Fibroblast of lung (primary cell): ENCODE measurements around the gene COG5. TPM values are rescaled to one million over a fixed set of nuclear protein-coding genes. Genes with fewer than 3 reads are reported as not detected.

ENCODE experiments used
- DNase-seq, 2 donors: peaks; one replicate each; pipeline versions ENCODE4 v3.0.0 to v3.0.0-alpha.2; 2010; ENCODE audit warnings: low read depth in 2 of 2
- H2AFZ ChIP-seq: 2 replicates; pipeline ENCODE4 v1.5.1; 2012; ENCODE audit warnings: low read length, control low read depth, inconsistent platforms
- H3K27ac ChIP-seq: 2 replicates; pipeline ENCODE4 v1.5.1; 2011; ENCODE audit warnings: low read length, control low read depth; ENCODE audit not compliant: insufficient read depth
- H3K27me3 ChIP-seq: 2 replicates; pipeline ENCODE4 v1.5.1; 2011; ENCODE audit warnings: mild to moderate bottlenecking, low read length; ENCODE audit not compliant: control insufficient read depth, insufficient read depth
- H3K36me3 ChIP-seq: 2 replicates; pipeline ENCODE4 v1.5.1; 2011; ENCODE audit warnings: low read length; ENCODE audit not compliant: control insufficient read depth, insufficient read depth
- H3K4me1 ChIP-seq: 2 replicates; pipeline ENCODE4 v1.5.1; 2011; ENCODE audit warnings: low read length; ENCODE audit not compliant: control insufficient read depth, insufficient read depth; ENCODE audit errors: extremely low read depth
- H3K4me2 ChIP-seq: 2 replicates; pipeline ENCODE4 v1.5.1; 2011; ENCODE audit warnings: low read length, control low read depth; ENCODE audit not compliant: insufficient read depth; ENCODE audit errors: extremely low read depth
- H3K4me3 ChIP-seq, 4 experiments: fragments of 200-600 bp in 1 of 4; sonication (generic) in 1 of 4; replicated peaks in 1 of 4; 2 replicates each; pipeline ENCODE4 v1.5.1; 2011 to 2016; ENCODE audit warnings: low read length in 4 of 4, low read depth in 3 of 4, mild to moderate bottlenecking in 3 of 4, control low read depth in 2 of 4, inconsistent platforms in 1 of 4, mixed read lengths in 1 of 4; ENCODE audit not compliant: insufficient read depth in 1 of 4; ENCODE audit errors: control extremely low read depth in 1 of 4
- H3K79me2 ChIP-seq: 2 replicates; pipeline ENCODE4 v1.5.1; 2012; ENCODE audit warnings: mild to moderate bottlenecking, low read length, inconsistent platforms; ENCODE audit not compliant: control insufficient read depth, insufficient read depth
- H3K9ac ChIP-seq: 2 replicates; pipeline ENCODE4 v1.5.1; 2011; ENCODE audit warnings: mild to moderate bottlenecking, low read length, control low read depth; ENCODE audit not compliant: insufficient read depth
- H3K9me3 ChIP-seq: 2 replicates; pipeline ENCODE4 v1.5.1; 2012; ENCODE audit warnings: low read depth, low read length; ENCODE audit not compliant: control insufficient read depth, insufficient read depth
- H4K20me1 ChIP-seq: 2 replicates; pipeline ENCODE4 v1.5.1; 2011; ENCODE audit warnings: low read length; ENCODE audit not compliant: control insufficient read depth, insufficient read depth; ENCODE audit errors: extremely low read depth
- EZH2 ChIP-seq: IDR thresholded peaks from 2 replicates; pipeline ENCODE4 v1.5.1; 2012; ENCODE audit warnings: low read length, control low read depth, mild to moderate bottlenecking; ENCODE audit errors: missing control alignments
- polyA plus RNA-seq, 2 donors: library from polyadenylated mRNA; depleted of rRNA in 1 of 2; stranded (reverse) in 1 of 2; unstranded in 1 of 2; fragments of >200 nt; gene quantifications; 2 replicates each; pipeline ENCODE4 v1.2.1, GENCODE V29; 2011 to 2012; ENCODE audit warnings: missing spikeins in 1 of 2
- total RNA-seq: library from RNA; depleted of rRNA; stranded (reverse); fragments of >200 nt; gene quantifications from 2 replicates; pipeline ENCODE4 v1.2.1, GENCODE V29; 2014
- TF ChIP-seq, protein P1 (sequence below), 2 donors: IDR thresholded peaks in 1 of 2; conservative IDR thresholded peaks in 1 of 2; 1 replicate in 1 of 2; 2 replicates in 1 of 2; pipeline ENCODE4 v1.5.1; 2011 to 2012; ENCODE audit warnings: low read length in 2 of 2, control low read depth in 1 of 2, inconsistent platforms in 1 of 2, low read depth in 1 of 2, mild to moderate bottlenecking in 1 of 2

Gene COG5
- total and polyA plus RNA-seq, 2 donors (not counting 1 experiment from before 2014, with no cell fraction given), result 34.5 to 40.3 TPM

DNA sequence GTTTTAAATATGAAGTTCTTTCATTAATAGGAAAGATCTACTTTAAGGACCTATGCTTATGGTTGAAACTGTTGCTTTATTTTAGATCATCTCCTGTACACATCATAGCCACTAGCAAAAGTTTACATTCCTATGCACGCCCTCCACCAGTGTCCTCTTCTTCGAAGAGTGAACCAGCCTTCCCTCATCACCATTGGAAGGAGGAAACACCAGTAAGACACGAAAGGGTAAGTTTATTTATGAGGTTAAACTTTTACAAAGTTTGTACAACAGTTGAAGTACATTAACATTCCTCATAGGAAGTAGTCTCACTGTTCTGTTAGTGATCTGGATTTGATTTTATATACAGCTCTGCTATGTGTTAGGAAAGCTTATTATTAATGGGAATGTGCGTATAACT lies 378.0 kb downstream of the COG5 start:
- Histone ChIP-seq H3K36me3 (peaks cover 4% of the 10 kb centered on the region), H3K4me2 (no peak overlapping the region), H3K79me2 (no peaks in the 10 kb centered on the region), H3K9me3 (no peaks in the 10 kb centered on the region), H3K4me1 (no peaks in the 10 kb centered on the region), H3K27me3 (no peaks in the 10 kb centered on the region), H3K9ac (no peak overlapping the region), H4K20me1 (peaks cover 2% of the 10 kb centered on the region), H2AFZ (no peak overlapping the region), H3K4me3 (no peak overlapping the region), H3K27ac (peak overlapping the region; percentile 8)
- no peak for DNase-seq
- TF ChIP-seq EZH2, result no peak
- TF ChIP-seq, protein P1, sequence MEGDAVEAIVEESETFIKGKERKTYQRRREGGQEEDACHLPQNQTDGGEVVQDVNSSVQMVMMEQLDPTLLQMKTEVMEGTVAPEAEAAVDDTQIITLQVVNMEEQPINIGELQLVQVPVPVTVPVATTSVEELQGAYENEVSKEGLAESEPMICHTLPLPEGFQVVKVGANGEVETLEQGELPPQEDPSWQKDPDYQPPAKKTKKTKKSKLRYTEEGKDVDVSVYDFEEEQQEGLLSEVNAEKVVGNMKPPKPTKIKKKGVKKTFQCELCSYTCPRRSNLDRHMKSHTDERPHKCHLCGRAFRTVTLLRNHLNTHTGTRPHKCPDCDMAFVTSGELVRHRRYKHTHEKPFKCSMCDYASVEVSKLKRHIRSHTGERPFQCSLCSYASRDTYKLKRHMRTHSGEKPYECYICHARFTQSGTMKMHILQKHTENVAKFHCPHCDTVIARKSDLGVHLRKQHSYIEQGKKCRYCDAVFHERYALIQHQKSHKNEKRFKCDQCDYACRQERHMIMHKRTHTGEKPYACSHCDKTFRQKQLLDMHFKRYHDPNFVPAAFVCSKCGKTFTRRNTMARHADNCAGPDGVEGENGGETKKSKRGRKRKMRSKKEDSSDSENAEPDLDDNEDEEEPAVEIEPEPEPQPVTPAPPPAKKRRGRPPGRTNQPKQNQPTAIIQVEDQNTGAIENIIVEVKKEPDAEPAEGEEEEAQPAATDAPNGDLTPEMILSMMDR (conservative IDR thresholded peaks at IDR 0.05 in 1 of 2, IDR thresholded peaks at IDR 0.05 in 1 of 2; ENCODE audit: low read depth in 1 of 2, low read length in 2 of 2), result no peak

DNA sequence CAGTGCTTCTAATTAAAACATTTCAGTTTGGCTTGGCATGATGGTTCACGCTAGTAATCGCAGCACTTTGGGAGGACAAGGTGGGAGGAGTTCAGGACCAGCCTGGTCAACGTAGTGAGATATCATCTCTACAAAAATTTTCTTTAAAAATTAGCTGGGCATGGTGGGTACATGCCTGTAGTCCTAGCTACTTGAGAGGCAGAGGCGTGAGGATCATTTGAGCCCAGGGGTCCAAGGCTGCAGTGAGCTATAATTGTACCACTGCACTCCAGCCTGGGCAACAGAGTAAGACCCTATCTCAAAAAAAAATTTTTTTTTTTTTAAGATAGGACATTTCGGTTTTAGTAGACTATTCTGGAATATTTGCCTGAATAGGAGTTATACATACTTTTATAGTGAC lies 382.5 kb downstream of the COG5 start:
- Histone ChIP-seq H3K4me3 (no peak overlapping the region), H3K79me2 (peaks cover 16% of the 10 kb centered on the region), H3K27ac (no peak overlapping the region), H3K27me3 (no peaks in the 10 kb centered on the region), H4K20me1 (peaks cover 2% of the 10 kb centered on the region), H3K36me3 (peaks cover 2% of the 10 kb centered on the region), H3K4me1 (peaks cover 3% of the 10 kb centered on the region), H3K4me2 (no peak overlapping the region), H3K9ac (no peak overlapping the region), H2AFZ (no peak overlapping the region), H3K9me3 (no peaks in the 10 kb centered on the region)
- DNase-seq, result no peak
- TF ChIP-seq, protein P1 (conservative IDR thresholded peaks at IDR 0.05 in 1 of 2, IDR thresholded peaks at IDR 0.05 in 1 of 2; ENCODE audit: low read depth in 1 of 2, low read length in 2 of 2), result no peak
- TF ChIP-seq EZH2, result no peak

DNA sequence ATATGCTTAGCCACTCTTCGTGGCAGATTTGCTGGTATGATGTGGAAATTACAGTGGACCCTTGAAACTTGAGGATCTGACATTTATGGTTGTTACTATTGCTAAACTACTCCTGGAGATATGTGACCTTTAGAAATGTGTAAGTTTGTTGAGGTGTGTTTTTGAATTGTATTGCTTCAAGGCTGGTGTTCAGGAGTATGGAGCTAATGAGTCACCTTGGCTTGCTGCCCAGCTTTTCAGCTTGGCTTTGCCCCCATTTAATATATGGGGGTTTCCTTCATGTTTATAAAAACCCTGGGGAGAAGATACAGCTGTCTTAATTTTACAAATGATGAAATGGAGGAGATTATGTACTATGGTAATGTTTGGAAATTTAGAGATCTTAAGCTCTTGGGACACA lies 383.3 kb downstream of the COG5 start:
- Histone ChIP-seq H3K4me3 (no peak overlapping the region), H3K27me3 (no peaks in the 10 kb centered on the region), H3K79me2 (peaks cover 17% of the 10 kb centered on the region), H2AFZ (no peak overlapping the region), H3K9ac (no peak overlapping the region), H3K4me1 (peaks cover 3% of the 10 kb centered on the region), H3K27ac (no peak overlapping the region), H3K9me3 (no peaks in the 10 kb centered on the region), H3K36me3 (peaks cover 2% of the 10 kb centered on the region), H4K20me1 (peaks cover 2% of the 10 kb centered on the region), H3K4me2 (no peak overlapping the region)
- DNase-seq, result peak; percentile 69 to 91
- no peak for TF ChIP-seq EZH2
- TF ChIP-seq, protein P1 (conservative IDR thresholded peaks at IDR 0.05 in 1 of 2, IDR thresholded peaks at IDR 0.05 in 1 of 2; ENCODE audit: low read depth in 1 of 2, low read length in 2 of 2), result no peak
